HG02885 (cell line): ENCODE data around the gene PLA2G4E.

ENCODE experiments used
- ATAC-seq: cut with Tn5 transposase; IDR thresholded peaks from one replicate; pipeline ENCODE4 v1.9.1; 2021; ENCODE audit warnings: mild to moderate bottlenecking; ENCODE audit not compliant: unreplicated experiment, poor library complexity

Gene PLA2G4E, protein sequence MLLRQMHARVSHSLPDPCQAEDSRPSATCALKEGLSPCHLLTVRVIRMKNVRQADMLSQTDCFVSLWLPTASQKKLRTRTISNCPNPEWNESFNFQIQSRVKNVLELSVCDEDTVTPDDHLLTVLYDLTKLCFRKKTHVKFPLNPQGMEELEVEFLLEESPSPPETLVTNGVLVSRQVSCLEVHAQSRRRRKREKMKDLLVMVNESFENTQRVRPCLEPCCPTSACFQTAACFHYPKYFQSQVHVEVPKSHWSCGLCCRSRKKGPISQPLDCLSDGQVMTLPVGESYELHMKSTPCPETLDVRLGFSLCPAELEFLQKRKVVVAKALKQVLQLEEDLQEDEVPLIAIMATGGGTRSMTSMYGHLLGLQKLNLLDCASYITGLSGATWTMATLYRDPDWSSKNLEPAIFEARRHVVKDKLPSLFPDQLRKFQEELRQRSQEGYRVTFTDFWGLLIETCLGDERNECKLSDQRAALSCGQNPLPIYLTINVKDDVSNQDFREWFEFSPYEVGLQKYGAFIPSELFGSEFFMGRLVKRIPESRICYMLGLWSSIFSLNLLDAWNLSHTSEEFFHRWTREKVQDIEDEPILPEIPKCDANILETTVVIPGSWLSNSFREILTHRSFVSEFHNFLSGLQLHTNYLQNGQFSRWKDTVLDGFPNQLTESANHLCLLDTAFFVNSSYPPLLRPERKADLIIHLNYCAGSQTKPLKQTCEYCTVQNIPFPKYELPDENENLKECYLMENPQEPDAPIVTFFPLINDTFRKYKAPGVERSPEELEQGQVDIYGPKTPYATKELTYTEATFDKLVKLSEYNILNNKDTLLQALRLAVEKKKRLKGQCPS

DNA sequence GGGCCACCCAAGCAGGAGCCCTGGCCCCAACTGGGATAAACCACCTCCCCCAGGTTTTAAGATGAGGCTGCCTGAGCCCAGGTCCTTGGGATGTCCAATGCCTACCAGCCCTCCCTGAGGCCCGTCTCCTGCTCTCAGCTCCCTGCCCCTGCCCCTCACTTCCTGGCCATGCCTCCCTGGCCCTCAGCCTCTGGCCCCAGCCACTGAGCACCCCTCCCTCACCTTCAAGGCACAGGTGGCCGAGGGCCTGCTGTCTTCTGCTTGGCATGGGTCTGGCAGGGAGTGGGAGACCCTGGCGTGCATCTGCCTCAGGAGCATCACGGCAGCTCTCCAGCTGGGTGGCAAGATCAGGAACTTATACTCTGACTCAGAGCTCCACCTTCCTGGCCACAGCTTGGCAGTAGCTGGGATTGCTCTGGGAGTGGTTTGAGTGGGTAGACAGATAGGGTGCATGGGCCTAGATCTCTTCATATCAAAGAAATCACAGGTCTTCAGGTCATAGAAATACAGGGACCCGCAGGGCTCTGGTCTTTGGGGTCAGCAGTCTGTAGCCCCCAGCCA lies at the start of gene PLA2G4E:
Gene PLA2G4E (minus strand): TSS at position 330 of the 561 bp plus-strand sequence. CDS start 12 bp downstream, at position 318.
- ATAC-seq: no peak

DNA sequence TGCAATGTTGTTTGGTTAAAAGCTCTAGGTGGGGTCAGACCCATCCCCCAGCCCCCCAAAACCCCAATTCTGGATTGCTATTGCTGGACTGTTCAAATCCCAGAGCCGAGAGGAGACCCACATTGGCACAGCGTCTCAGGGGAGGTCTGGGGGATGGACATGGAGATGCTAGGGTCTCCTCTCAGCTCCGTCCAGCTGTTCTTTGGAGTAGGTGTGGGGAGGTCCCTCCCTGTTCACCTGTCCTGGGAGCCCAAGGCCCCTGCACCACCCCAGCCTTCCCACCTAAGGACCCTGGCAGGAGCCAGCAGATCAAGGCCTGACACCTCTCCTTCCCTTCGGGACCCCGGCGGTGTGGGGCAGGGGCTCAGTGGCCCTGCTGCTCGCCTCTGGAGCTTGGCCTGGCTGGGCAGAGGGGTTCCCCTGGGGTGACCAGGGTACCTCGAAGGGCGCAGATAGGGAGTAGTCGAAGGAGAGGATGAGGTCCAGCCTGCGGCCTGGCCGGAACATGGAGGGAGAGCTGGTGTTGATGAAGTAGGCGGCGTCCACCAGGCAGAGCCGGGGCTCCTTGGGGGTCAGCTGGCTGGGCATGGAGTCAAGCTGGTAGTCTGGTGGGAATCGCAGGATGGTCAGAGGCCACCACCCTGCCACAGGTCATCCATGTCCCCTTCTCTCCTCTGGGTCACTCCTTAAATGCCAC lies 49.6 kb upstream of the PLA2G4E start:
- no peak for ATAC-seq

DNA sequence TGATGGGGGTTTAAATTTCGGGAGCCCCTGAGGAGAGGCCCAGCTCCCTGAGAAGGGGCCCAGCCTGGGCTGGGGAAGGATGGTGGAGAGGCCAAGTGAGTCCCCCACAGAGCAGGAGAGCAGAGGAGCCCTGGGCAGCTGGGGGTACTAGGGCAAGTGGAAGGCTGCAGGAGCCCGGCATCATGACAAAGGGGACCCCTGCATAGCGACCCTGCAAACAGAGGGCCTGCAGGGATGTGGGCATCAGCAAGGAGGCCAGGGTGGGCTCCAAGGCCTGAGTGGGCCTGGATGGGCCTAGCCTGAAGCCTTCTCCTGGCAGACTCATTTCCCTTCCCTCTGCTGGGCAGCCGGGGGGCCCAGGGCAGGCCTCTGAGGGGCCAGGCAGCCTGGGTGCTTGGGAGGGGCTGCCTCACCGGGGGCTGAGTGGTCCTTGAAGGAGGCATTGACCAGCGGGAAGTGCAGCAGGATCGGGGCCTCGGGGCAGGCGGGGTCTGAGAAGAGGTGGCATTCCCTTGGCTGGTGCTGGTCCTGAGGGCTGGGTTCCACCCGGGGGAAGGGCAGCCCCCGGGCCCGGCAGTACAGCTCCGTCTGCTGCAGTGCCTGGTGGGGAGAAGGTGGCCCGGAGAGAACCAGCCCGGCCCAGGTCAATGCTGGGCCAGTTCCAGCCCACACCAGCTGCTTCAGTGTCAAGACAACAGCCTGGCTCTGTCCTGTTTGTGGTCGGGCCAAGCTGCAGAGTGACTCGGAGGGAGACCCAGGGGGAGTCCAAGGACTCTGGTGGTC lies 48.8 kb upstream of the PLA2G4E start:
- ATAC-seq: no peak

DNA sequence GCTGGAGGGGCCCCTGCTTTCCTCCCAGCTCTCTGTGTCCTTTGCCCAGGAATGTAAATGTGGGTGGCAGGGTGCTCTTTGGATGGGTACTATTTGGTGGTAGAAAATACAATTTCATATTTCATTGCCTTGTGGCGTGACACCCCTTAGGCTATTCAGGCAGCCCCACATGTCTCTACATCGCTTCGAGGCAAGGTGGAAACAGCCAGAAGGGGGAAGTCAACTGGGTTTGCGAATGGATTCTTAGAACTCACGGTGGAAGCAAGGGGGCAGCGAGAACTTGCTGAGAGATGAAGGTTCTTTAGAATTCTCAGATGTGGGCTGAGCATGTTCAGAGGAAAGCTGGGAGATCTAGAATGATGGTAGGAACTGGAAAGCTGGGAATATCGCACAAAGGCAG lies 48.2 kb upstream of the PLA2G4E start:
- ATAC-seq: no peak

DNA sequence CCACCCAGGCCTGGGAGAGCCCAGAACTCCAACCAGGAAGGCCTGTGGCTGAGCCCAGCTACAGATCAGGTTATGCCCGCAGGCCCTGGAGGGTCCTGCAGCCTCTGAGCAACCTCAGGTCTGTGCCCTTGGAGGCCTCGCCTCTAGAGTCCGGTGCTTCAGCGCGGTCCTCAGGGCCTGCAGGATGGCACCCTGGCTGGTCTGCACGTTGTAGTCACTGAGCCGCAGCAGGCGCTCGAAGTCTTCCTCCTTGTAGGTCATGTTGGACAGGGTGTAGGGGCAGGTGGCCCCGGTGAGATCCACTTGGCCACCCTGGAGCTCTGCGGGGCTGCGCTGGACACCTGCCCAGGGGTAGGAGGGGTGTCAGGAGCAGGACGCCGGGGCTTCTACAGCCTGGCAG lies 47.8 kb upstream of the PLA2G4E start:
- ATAC-seq: no peak

DNA sequence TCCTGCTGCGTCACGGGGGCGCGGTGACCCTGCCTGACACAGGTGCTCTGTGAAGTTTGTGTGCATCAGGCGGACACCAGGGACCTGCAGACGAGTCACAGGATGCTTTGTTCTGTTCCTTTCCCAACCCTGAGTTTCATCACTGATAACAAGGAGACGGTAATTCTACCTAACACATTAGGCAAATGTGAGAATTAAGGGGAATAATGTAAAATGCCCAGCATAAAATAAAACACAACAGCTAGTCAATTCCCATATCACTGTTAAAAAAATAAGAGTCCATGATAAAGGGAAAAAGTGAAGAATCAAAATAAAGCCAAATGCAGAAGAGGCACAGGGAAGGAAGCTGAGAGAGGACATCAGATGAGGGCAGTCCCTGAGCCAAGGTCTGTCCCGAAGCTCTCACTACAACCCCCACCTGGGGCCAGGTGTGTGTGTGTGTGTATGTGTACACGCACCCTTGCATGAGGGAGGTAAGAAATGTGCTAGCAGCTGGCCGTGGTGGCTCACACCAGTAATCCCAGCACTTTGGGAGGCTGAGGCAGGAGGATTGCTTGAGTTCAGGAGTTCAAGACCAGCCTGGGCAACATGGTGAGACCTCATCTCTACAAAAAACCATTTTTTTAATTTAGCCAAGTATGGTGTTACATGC lies 46.0 kb upstream of the PLA2G4E start:
- no peak for ATAC-seq

DNA sequence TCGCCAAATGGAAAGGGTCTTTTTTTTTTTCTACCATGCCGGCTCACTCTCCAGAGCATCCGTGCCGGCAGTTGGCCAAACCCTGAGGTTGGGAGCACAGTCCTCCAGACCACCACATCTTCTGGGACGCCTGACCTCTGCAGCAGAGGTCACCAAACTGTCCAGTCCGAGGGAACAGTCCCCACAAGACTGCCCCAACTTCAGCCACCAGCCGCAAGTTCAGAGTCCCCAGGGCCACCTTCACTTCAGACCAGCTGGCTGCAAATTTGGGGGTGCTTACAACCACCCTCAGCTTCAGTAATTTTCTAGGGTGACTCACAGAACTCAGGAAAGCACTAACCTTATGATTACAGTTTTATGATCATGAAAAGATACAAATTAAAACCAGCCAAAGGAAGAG lies 44.6 kb upstream of the PLA2G4E start:
- no peak for ATAC-seq

DNA sequence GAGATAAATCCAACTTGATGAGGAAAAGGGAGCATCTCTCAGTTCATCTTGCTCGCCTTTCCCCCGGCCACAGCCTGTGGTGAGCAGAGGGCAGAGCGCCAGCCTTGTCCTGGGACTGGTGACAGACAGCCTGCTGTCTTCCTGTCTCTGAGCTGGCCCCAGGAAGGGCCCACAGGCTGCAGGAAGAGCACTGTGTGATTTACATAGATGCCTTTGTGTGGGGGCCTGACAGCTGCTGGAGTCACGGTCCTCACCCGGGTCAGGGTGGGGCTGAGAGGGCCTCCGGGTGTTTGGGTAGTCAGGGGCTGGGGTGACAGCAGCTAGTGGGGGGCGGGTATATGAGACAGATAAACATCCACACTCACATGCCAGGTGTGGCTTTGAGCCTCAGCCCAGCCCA lies 44.2 kb upstream of the PLA2G4E start:
- ATAC-seq: no peak

DNA sequence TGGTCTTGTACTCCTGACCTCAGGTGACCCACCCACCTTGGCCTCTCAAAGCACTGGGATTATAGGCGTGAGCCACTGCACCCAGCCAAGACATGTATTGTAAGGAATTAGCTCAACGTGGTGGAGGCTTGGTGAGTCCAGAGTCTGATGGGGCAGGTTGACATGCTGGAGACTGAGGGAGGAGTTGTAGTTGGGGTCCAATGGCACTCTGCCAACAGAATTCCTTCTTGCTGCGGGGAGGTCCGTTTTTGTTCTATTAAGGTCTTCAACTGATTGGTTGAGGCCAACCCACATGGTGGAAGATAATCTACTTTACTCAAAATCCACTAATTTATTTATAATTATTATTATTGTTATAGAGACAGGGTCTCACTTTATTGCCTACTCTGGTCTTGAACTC lies 43.4 kb upstream of the PLA2G4E start:
- ATAC-seq: no peak

DNA sequence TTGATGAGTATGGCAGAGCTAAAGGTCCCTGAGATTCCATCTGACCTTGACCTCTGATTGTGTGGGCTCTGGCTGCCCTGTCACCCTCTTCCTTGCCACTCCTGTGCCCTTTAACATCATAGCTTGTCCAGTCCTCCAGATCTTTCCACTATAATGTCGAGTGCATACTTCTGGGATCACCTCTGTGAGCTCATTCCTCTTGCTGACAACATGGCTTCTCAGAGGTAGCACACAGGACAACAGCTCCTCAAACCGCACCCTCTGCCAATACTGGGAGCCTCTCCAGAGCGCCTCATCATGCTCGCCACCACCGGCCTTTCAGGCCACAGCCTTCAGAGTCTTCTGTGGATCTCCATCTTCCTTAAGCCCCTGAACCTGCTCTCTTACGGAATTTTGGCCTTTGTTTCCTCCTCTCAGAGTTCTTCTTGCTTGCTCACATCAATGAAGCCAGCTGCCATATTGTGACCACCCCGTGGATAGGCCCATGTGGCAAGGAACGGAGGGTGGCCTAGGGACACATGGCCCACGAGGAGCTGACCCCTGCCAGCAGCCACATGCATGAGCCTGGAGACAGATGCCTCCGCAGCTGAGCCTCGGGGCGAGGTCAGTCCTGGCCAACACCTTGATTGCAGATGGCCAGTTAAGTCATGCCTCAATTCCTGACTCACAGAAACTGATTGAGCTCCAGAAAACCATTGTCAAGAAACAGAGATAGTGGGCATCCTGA lies 42.4 kb upstream of the PLA2G4E start:
- no peak for ATAC-seq

DNA sequence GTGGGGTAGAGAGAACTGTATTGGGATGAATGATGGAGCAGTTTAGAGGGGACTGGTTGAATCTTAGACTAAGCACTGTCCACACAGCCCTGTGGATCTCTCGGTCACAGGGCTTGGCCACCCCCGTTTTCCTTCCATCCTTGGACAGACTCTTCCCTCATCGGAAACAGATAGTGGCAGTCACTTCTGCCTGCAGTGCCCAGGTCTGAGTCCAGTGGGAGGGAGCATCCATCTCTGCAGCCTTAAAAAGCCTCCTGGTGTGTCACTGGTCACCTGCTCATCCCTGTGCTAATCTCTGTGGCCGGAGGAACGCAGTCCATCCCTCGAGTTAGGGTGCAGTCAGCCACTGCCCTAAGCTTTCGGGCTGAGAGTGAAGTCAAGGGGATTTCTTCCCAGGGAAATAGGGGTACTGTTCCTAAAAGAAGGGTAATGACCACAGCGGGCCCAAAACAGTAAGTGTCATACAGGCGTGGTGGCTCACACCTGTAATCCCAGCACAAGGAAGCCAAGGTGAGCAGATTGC lies 41.5 kb upstream of the PLA2G4E start:
- ATAC-seq: no peak

DNA sequence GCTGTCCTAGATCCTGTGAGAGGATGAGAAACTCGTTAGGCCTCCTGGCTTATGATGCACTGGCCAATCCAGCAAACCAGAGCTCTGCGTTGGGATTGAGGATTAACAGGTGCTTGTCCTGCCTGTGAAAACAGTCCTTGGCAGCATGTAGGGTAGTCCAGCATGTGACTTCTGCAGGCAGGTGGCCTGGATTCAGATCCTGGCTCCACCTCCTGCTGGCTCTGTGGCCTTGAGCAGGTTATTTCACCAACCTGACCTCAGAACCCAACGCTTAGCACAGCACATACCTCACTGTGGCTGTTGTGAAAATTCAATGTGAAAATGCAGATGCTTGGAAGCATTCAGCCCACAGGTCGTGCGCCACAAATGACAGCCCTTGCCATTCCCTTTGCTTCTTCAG lies 40.0 kb upstream of the PLA2G4E start:
- no peak for ATAC-seq

DNA sequence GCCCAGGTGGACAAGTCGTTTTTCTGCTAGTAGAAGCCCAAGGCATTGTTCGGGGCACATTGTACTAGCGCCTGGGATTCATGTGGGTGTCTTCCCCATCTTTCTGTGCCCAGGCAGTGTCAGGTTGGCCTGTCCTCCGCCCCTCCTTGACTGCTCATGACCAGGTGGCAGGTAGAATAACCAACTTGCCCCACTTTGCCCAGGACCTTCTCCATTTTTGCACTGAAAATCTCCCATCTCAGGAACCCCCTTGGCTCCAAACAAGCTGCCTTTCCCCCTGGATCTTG lies 39.6 kb upstream of the PLA2G4E start:
- no peak for ATAC-seq

DNA sequence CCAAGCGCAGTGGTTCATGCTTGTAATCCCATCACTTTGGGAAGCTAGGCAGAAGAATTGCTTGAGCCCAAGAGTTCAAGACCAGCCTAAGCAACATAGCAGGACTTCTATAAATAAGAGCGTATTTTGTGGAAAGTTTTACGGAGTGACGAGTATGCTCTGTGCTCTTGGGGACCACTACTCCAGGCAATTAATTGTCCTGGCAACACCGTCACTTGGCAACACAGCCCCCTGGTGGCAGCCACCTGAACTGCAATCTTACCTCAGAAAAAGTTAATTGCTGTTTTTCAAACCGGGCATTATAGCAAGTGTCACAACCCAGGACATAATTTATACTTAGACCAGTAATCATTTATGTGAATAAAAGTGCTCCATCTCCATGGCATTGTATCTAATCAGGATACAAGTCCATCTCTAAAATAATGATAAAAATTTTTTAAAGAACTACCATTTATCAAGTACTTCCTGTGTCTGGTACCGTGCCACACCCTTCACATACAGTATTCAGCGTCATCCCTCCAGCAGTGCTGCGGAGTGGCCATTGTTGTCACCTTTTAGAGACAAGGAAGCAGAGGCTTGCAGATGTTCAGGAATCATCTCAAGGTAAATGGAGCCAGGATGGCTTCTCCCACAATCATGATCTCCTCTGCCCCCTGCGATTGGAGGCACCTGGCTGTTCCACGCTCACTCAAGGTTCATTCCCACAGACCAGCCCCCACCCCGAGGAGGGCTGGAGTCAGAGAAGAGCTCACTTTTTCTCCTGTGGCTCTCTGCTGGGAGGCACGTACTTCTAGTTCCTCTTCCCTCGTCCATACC lies 39.0 kb upstream of the PLA2G4E start:
- ATAC-seq: no peak

DNA sequence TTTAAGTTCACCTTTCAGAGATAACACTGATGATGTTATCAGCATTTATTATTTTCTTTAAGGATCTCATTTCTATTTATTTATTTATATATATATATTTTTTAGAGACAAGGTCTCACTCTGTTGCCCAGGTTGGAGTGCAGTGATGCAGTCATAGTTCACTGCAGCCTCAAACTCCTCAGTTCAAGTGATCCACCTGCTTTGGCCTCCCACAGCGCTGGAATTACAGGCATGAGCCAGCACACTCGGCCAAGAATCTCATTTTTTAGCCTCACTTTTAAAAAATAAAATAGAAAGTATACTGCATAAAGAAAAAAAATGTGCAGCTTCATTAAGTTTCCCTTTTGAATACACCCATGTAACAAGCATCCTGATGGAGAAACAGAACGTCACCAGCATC lies 37.9 kb upstream of the PLA2G4E start:
- ATAC-seq: no peak

DNA sequence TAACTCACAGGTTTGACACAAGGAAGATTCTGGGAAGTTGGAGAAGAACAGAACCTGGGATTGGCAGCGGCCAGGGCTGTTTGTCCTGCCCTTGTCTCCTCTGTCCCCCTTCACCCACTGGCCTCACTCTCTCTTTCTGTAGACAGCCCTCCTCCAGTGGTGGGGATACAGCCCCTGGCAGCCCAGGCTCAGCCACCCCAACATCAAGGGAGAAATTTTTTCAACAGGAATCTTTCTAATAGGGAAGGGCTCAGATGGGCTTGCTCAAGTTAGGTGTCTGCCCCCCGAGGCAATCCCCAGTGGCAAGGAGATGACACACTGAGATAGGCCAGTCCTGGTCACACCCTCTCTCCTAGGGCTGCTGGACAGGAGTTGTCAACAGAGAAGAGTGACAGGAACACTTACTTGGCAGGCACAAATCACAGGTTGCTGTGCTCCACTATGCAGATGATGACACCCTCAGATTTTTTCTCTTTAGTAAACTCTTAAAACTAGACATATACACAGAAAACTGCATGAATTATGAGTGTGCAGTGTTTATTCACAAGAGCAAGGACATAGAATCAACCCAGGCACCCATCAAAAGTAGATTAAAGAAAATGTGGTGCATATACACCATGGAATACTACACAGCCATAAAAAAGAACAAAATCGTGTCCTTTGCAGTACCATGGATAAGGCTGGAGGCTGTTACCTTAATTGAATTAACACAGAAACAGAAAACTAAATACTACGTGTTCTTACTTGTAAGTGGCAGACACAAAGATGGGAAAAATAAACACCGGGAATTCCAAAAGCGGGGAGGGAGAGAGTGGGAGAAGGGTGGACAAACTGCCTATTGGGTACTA lies 37.2 kb upstream of the PLA2G4E start:
- no peak for ATAC-seq
